ENCODE results near the gene ESYT3. TPM values are rescaled to one million over a fixed set of nuclear protein-coding genes. Genes with fewer than 3 reads are reported as not detected.

ESYT3 gene
- total and polyA plus RNA-seq, 9 of the 15 experiments (the other 6 are each of a cell fraction or from before 2014, with no cell fraction given): not detected

GRCh38 chr3:138471481-138471880, 37.1 kb downstream of the ESYT3 start:
- TF ChIP-seq CREB3 (tag; conservative IDR thresholded peaks at IDR 0.05; ENCODE audit: low read depth) (no peak), THAP12 (CRISPR knock-in tag; IDR thresholded peaks at IDR 0.05) (no peak), FOXJ2 (tag; IDR thresholded peaks at IDR 0.05) (no peak), POLR2B (IDR thresholded peaks at IDR 0.05; ENCODE audit: low read depth, partially characterized antibody) (no peak), GTF3C2 (IDR thresholded peaks at IDR 0.05; ENCODE audit: borderline replicate concordance, extremely low read depth, insufficient read length) (no peak), MTA3 (IDR thresholded peaks at IDR 0.05; ENCODE audit: borderline replicate concordance) (no peak), NCOA1 (IDR thresholded peaks at IDR 0.05; ENCODE audit: low read depth) (no peak), NCOA4 (IDR thresholded peaks at IDR 0.05; ENCODE audit: partially characterized antibody) (no peak), PKNOX1 (IDR thresholded peaks at IDR 0.05) (no peak), GABPB2 (CRISPR knock-in tag; conservative IDR thresholded peaks at IDR 0.05) (no peak)
- H3K4me3 ChIP-seq: no peak overlapping the region
- H3K4me2 ChIP-seq (ENCODE audit: insufficient read depth, low read length): no peak overlapping the region
- FAIRE-seq (no peak), DNase-seq (ENCODE audit: extremely low read depth in 1 of 4, low spot score in 3 of 4) (no peak), ATAC-seq (no peak)
- in situ Hi-C loops (cut with MboI): no loop called here
- no peaks in the 10 kb centered on the region for H3K79me2 ChIP-seq (ENCODE audit: control insufficient read depth, insufficient read depth, low read length)
- H2AFZ ChIP-seq (ENCODE audit: low read depth, low read length): no peak overlapping the region
- H3K27ac ChIP-seq (ENCODE audit: extremely low read depth, low read depth, low read length): no peak overlapping the region
- no peaks in the 10 kb centered on the region for H3K9me1 ChIP-seq (ENCODE audit: control insufficient read depth, insufficient read depth, low read length)
- peaks cover 0 to 7% of the 10 kb centered on the region in 2 experiments; a peak in 2 of 5 replicates for H3K27me3 ChIP-seq (ENCODE audit: control insufficient read depth in 2 of 2, insufficient read depth in 2 of 2, low read length in 2 of 2)
- H3K9me3 ChIP-seq (replicated peaks; ENCODE audit: control insufficient read depth, insufficient read depth, low read depth, low read length): no peaks in the 10 kb centered on the region
- no TSS peak for BruUV-seq (replicated peaks)
- intact Hi-C loops (cut with micrococcal nuclease): no loop called here
- H4K20me1 ChIP-seq (replicated peaks; ENCODE audit: control insufficient read depth, insufficient read depth, low read length): no peaks in the 10 kb centered on the region
- H3K9ac ChIP-seq (ENCODE audit: insufficient read depth in 1 of 2, low read depth in 2 of 2, low read length in 2 of 2): no peak overlapping the region
- no peaks in the 10 kb centered on the region; a peak in 2 of 5 replicates for H3K4me1 ChIP-seq (replicated peaks in 1 of 2; ENCODE audit: control insufficient read depth in 2 of 2, insufficient read depth in 2 of 2, low read length in 2 of 2)
- ChIA-PET POLR2A (no interaction called here), CTCF (ENCODE audit: low intra/inter-chr PET ratio) (no interaction called here)
- H3K36me3 ChIP-seq (ENCODE audit: control insufficient read depth, insufficient read depth, low read length): no peaks in the 10 kb centered on the region
- WGBS (ENCODE audit: insufficient coverage, low coverage, missing lambda C conversion rate): 0% methylated on average over 1 of the region's 1 CpG

Measured in K562 (cell line).